Peyer's patch (tissue), 4 donors: ENCODE data around the gene CCDC93. TPM values are rescaled to one million over a fixed set of nuclear protein-coding genes. Genes with fewer than 3 reads are reported as not detected.

ENCODE experiments used
- DNase-seq, 3 donors: peaks; one replicate each; pipeline ENCODE4 v3.0.0-alpha.2; 2017 to 2019
- H3K27ac ChIP-seq, 4 donors: fragments of 200-600 bp; sonication (generic); one replicate each; pipeline ENCODE4 v1.5.1; 2016 to 2019
- H3K27me3 ChIP-seq, 2 donors: fragments of 200-600 bp; sonication (generic); one replicate each; pipeline ENCODE4 v1.5.1; 2019
- H3K36me3 ChIP-seq, 3 donors: fragments of 200-600 bp; sonication (generic); one replicate each; pipeline ENCODE4 v1.5.1; 2016 to 2019
- H3K4me1 ChIP-seq, 4 donors: fragments of 200-600 bp; sonication (generic); one replicate each; pipeline ENCODE4 v1.5.1; 2016 to 2019
- H3K4me3 ChIP-seq, 4 donors: fragments of 200-600 bp; sonication (generic); 1 replicate in 3 of 4; 2 replicates in 1 of 4; pipeline ENCODE4 v1.5.1; 2016 to 2019; ENCODE audit warnings: mild to moderate bottlenecking in 1 of 4
- H3K9me3 ChIP-seq, 4 donors: fragments of 200-600 bp; sonication (generic); one replicate each; pipeline ENCODE4 v1.5.1; 2016 to 2019; ENCODE audit warnings: mild to moderate bottlenecking in 1 of 4
- CTCF ChIP-seq, 6 experiments: fragments of 450-650 bp in 4 of 6; fragments of 200-600 bp in 2 of 6; sonication (generic) in 1 of 6; IDR thresholded peaks; one replicate each; pipeline ENCODE4 v1.5.1; 2017 to 2019; ENCODE audit warnings: antibody characterized with exemption in 6 of 6, mild to moderate bottlenecking in 3 of 6, moderate library complexity in 1 of 6
- POLR2A ChIP-seq, 2 donors: fragments of 450-650 bp; IDR thresholded peaks; one replicate each; pipeline ENCODE4 v1.5.1; 2017; ENCODE audit warnings: antibody characterized with exemption in 2 of 2, mild to moderate bottlenecking in 2 of 2, moderate library complexity in 2 of 2
- small RNA-seq, 2 donors: library from RNA; depleted of rRNA; stranded (forward); fragments of <200 nt; gene quantifications; one replicate each; pipeline ENCODE3, GENCODE V24; 2016
- total RNA-seq, 4 donors: library from RNA; depleted of rRNA; stranded (reverse); fragments of >200 nt; gene quantifications; one replicate each; pipeline ENCODE4 v1.1.0, GENCODE V29; 2016

Gene CCDC93
- total RNA-seq, 4 donors from 2014 or later, result 47.0 to 59.3 (median 55.0) TPM

GRCh38 chr2:117885308-117885707, 128.6 kb downstream of the CCDC93 start:
- Histone ChIP-seq H3K4me1 (no peaks in the 10 kb centered on the region), H3K9me3 (no peaks in the 10 kb centered on the region), H3K27ac (no peak overlapping the region), H3K27me3 (no peaks in the 10 kb centered on the region), H3K4me3 (no peak overlapping the region), H3K36me3 (no peaks in the 10 kb centered on the region)
- TF ChIP-seq POLR2A (IDR thresholded peaks at IDR 0.05) (no peak), CTCF (IDR thresholded peaks at IDR 0.05) (no peak)
- DNase-seq, result no peak

GRCh38 chr2:117879003-117879402, 134.9 kb downstream of the CCDC93 start:
- H3K4me1 ChIP-seq, result no peaks in the 10 kb centered on the region
- DNase-seq, result no peak
- no peaks in the 10 kb centered on the region for H3K9me3 ChIP-seq
- TF ChIP-seq CTCF (IDR thresholded peaks at IDR 0.05), result no peak
- no peak for TF ChIP-seq POLR2A (IDR thresholded peaks at IDR 0.05)
- H3K4me3 ChIP-seq, result no peak overlapping the region
- H3K27me3 ChIP-seq, result no peaks in the 10 kb centered on the region
- H3K36me3 ChIP-seq, result no peaks in the 10 kb centered on the region
- H3K27ac ChIP-seq, result no peak overlapping the region

- DNase-seq, result no peak
- Histone ChIP-seq H3K27me3 (no peaks in the 10 kb centered on the region), H3K27ac (no peak overlapping the region), H3K4me1 (no peaks in the 10 kb centered on the region), H3K9me3 (no peaks in the 10 kb centered on the region), H3K36me3 (no peaks in the 10 kb centered on the region), H3K4me3 (no peak overlapping the region)
- TF ChIP-seq POLR2A (IDR thresholded peaks at IDR 0.05), result no peak
- TF ChIP-seq CTCF (IDR thresholded peaks at IDR 0.05), result no peak
Measured at GRCh38 chr2:117875786-117876185, 138.1 kb downstream of the CCDC93 start.

Small RNA genes lying within 50 kb of the gene (small RNA-seq; reads per million reads assigned to genes)
- gene RN7SL111P, result 0 reads per million in 2 donors

Other genes starting within 250 kb of the CCDC93 start
- 10 to 100 TPM; 23.5 to 48.7 (median 33.5) TPM for gene DDX18, start 199.4 kb downstream of the CCDC93 start, total RNA-seq
- 10 to 100 TPM; 11.4 to 29.7 (median 21.5) TPM for gene INSIG2, start 74.4 kb upstream of the CCDC93 start, total RNA-seq